Effector memory CD4-positive, alpha-beta T cell (primary cell): ENCODE results near the gene MLLT10.

ENCODE experiments used
- DNase-seq, 3 donors: peaks; one replicate each; pipeline ENCODE4 v3.0.0-alpha.2; 2020
- H3K27ac ChIP-seq: 2 replicates; pipeline ENCODE4 v1.7.0; 2013; ENCODE audit warnings: mild to moderate bottlenecking, low read length, moderate library complexity; ENCODE audit not compliant: insufficient read depth, poor library complexity, severe bottlenecking
- H3K27me3 ChIP-seq: replicated peaks from 2 replicates; pipeline ENCODE4 v1.7.0; 2013; ENCODE audit warnings: mild to moderate bottlenecking, low read length; ENCODE audit not compliant: insufficient read depth, control insufficient read depth, poor library complexity, severe bottlenecking
- H3K36me3 ChIP-seq: 2 replicates; pipeline ENCODE4 v1.7.0; 2013; ENCODE audit warnings: mild to moderate bottlenecking, low read length, moderate library complexity; ENCODE audit not compliant: control insufficient read depth, insufficient read depth
- H3K4me1 ChIP-seq: 2 replicates; pipeline ENCODE4 v1.7.0; 2013; ENCODE audit warnings: low read length, mild to moderate bottlenecking; ENCODE audit not compliant: control insufficient read depth, insufficient read depth, poor library complexity, severe bottlenecking
- H3K4me3 ChIP-seq: 2 replicates; pipeline ENCODE4 v1.7.0; 2013; ENCODE audit warnings: low read length, low read depth, mild to moderate bottlenecking; ENCODE audit not compliant: insufficient read depth, poor library complexity, severe bottlenecking
- H3K9me3 ChIP-seq: 2 replicates; pipeline ENCODE4 v1.7.0; 2013; ENCODE audit warnings: mild to moderate bottlenecking, low read length, moderate library complexity; ENCODE audit not compliant: control insufficient read depth

The MLLT10 gene

GRCh38 chr10:21661935-21662334 is 127.9 kb downstream of the MLLT10 start:
- H3K9me3 ChIP-seq, result no peaks in the 10 kb centered on the region
- no peaks in the 10 kb centered on the region for H3K36me3 ChIP-seq
- peaks cover 5% of the 10 kb centered on the region for H3K4me1 ChIP-seq
- H3K4me3 ChIP-seq, result no peak overlapping the region
- H3K27ac ChIP-seq, result no peak overlapping the region
- no peaks in the 10 kb centered on the region for H3K27me3 ChIP-seq
- DNase-seq, result no peak

- Histone ChIP-seq H3K9me3 (no peaks in the 10 kb centered on the region), H3K4me3 (no peak overlapping the region), H3K4me1 (peaks cover 5% of the 10 kb centered on the region), H3K36me3 (no peaks in the 10 kb centered on the region), H3K27me3 (no peaks in the 10 kb centered on the region), H3K27ac (no peak overlapping the region)
- no peak for DNase-seq
These were observed 128.6 kb downstream of the MLLT10 start for GRCh38 chr10:21662635-21663034.

- DNase-seq, result no peak
- Histone ChIP-seq H3K9me3 (no peaks in the 10 kb centered on the region), H3K4me3 (no peak overlapping the region), H3K36me3 (peaks cover 6% of the 10 kb centered on the region), H3K4me1 (no peaks in the 10 kb centered on the region), H3K27me3 (no peaks in the 10 kb centered on the region), H3K27ac (no peak overlapping the region)
These were observed 134.8 kb downstream of the MLLT10 start for GRCh38 chr10:21668831-21669230.

- peaks cover 6% of the 10 kb centered on the region for H3K36me3 ChIP-seq
- H3K9me3 ChIP-seq, result no peaks in the 10 kb centered on the region
- H3K27ac ChIP-seq, result no peak overlapping the region
- H3K4me3 ChIP-seq, result no peak overlapping the region
- no peaks in the 10 kb centered on the region for H3K27me3 ChIP-seq
- DNase-seq, result no peak
- no peaks in the 10 kb centered on the region for H3K4me1 ChIP-seq
These were observed 136.4 kb downstream of the MLLT10 start for GRCh38 chr10:21670391-21670790.

- H3K36me3 ChIP-seq, result peaks cover 6% of the 10 kb centered on the region
- no peak overlapping the region for H3K4me3 ChIP-seq
- no peak for DNase-seq
These were observed 139.6 kb downstream of the MLLT10 start for GRCh38 chr10:21673668-21674067.

GRCh38 chr10:21675157-21675796 is 141.2 kb downstream of the MLLT10 start:
- Histone ChIP-seq H3K36me3 (peaks cover 6% of the 10 kb centered on the region), H3K4me3 (no peak overlapping the region), H3K27ac (no peak overlapping the region), H3K4me1 (no peaks in the 10 kb centered on the region), H3K9me3 (no peaks in the 10 kb centered on the region), H3K27me3 (no peaks in the 10 kb centered on the region)
- DNase-seq, result no peak

More at GRCh38 chr10:21673668-21674067, 139.6 kb downstream of the MLLT10 start:
- Histone ChIP-seq H3K27ac (no peak overlapping the region), H3K9me3 (no peaks in the 10 kb centered on the region), H3K27me3 (no peaks in the 10 kb centered on the region), H3K4me1 (no peaks in the 10 kb centered on the region)

GRCh38 chr10:21677551-21677950 is 143.5 kb downstream of the MLLT10 start:
- H3K27me3 ChIP-seq, result no peaks in the 10 kb centered on the region
- no peak overlapping the region for H3K27ac ChIP-seq
- H3K9me3 ChIP-seq, result no peaks in the 10 kb centered on the region
- no peak overlapping the region for H3K4me3 ChIP-seq
- H3K36me3 ChIP-seq, result peaks cover 6% of the 10 kb centered on the region
- no peak for DNase-seq
- no peaks in the 10 kb centered on the region for H3K4me1 ChIP-seq

GRCh38 chr10:21681156-21681555 is 147.1 kb downstream of the MLLT10 start:
- H3K27me3 ChIP-seq, result no peaks in the 10 kb centered on the region
- no peaks in the 10 kb centered on the region for H3K9me3 ChIP-seq
- H3K4me3 ChIP-seq, result no peak overlapping the region
- no peaks in the 10 kb centered on the region for H3K4me1 ChIP-seq
- H3K27ac ChIP-seq, result no peak overlapping the region
- no peak for DNase-seq
- H3K36me3 ChIP-seq, result no peaks in the 10 kb centered on the region

GRCh38 chr10:21687266-21688008 is 153.4 kb downstream of the MLLT10 start:
- Histone ChIP-seq H3K9me3 (no peaks in the 10 kb centered on the region), H3K36me3 (peaks cover 7% of the 10 kb centered on the region), H3K27ac (no peak overlapping the region), H3K4me1 (no peaks in the 10 kb centered on the region), H3K4me3 (no peak overlapping the region), H3K27me3 (no peaks in the 10 kb centered on the region)
- DNase-seq, result no peak

GRCh38 chr10:21688009-21688332 is 153.9 kb downstream of the MLLT10 start:
- Histone ChIP-seq H3K36me3 (peaks cover 12% of the 10 kb centered on the region), H3K27ac (no peak overlapping the region), H3K4me1 (no peaks in the 10 kb centered on the region), H3K27me3 (no peaks in the 10 kb centered on the region), H3K4me3 (no peak overlapping the region), H3K9me3 (no peaks in the 10 kb centered on the region)
- no peak for DNase-seq
